COLO829 (cell line): ENCODE data around the gene ENPP1.

Experiments
- DNase-seq: peaks from one replicate; pipeline ENCODE4 v3.0.0; 2012; ENCODE audit warnings: low spot score

Gene ENPP1

DNA sequence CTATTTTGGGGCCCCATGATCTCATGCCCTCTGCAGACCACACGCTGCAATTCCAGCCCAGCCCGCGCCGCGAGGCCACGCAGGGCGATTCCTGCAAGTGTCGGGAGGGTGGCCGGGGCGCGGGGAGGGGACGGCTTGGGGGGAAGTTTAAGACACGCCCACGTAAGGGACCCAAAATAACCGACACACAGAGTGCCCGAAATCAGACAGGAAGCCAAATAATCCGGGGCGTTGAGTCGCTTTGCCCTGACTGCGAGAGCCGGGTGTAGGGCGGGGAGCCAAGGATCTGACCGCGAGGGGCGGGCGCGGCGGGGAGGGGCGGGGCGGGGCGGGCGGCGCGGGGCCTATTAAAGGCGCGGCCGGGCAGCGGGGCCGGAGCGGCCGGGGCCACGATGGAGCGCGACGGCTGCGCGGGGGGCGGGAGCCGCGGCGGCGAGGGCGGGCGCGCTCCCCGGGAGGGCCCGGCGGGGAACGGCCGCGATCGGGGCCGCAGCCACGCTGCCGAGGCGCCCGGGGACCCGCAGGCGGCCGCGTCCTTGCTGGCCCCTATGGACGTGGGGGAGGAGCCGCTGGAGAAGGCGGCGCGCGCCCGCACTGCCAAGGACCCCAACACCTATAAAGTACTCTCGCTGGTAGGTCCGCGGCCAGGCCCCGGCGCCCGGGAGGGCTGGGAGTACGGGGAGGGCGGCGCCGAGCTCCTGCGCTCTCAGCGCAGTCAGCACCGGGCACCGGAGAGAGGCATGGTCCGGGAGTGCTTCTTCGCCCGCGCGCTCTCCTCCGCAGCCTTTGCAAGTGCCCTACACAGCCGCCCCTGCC is at the start of gene ENPP1:
TSS of gene ENPP1 (plus strand) at position 377 of the 816 bp plus-strand sequence. CDS start at position 393, 16 bp downstream.
- DNase-seq: peak; percentile 38

DNA sequence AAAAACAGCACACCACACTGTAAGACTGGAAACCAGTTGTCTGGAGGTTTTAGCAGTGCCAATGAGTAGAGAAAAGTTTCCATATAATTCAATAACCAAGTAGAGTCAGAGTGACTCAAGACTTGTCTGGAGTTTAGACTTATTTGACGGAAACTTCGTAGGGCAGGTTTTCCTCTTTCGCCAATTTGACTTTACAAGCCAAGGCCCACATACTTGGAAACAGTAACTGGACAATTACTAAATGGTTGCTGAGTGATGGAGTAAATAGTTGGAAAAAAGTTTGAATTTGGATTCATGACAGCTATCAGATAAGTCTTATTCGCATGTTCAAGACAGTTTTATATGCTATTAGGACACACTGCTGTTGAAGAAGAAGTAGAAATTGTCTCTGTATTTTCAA is 48.9 kb upstream of the ENPP1 start:
- DNase-seq: no peak

GRCh38 chr6:131761060-131761761 is 46.6 kb upstream of the ENPP1 start:
- no peak for DNase-seq

GRCh38 chr6:131761762-131762067 is 46.1 kb upstream of the ENPP1 start:
- no peak for DNase-seq

GRCh38 chr6:131762984-131763383 is 44.8 kb upstream of the ENPP1 start:
- DNase-seq: no peak

DNA sequence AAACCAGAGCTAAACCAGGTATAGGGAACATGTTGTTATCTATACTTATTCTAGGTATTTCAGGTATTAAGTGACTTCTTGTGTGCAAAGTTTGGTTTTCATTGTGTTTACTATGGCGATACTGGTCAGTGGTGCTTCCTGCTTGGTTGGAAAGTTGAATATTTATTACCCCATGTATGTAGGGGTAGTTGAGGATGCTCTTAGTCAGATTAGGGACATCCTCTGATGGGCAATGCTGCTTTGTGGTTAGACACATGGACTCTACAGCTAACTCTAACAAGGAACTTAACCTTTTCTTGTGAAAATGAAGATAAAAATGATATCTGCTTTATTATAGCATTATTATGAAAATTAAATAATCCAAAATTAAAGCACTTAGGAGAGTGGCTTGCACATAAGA is 44.1 kb upstream of the ENPP1 start:
- DNase-seq: no peak

DNA sequence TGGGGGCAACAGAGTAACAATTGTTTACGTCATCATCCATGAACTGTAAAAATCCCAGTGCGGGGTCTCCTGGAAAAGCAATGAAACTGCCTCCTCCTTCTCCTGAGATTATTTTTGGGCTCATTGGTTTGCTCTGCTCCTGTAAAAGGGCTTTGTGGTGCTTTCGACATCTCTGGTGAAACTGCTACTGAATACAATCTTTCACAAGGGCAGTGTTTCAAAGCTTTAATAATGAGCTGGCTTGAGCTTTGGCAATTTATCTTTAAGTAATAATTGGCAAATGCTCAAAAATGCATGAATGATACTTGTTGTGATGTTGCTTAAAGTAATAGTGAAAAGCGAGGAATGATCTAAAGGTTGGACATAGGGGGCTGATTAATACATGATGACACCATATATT is 43.5 kb upstream of the ENPP1 start:
- peak; percentile 37 for DNase-seq

DNA sequence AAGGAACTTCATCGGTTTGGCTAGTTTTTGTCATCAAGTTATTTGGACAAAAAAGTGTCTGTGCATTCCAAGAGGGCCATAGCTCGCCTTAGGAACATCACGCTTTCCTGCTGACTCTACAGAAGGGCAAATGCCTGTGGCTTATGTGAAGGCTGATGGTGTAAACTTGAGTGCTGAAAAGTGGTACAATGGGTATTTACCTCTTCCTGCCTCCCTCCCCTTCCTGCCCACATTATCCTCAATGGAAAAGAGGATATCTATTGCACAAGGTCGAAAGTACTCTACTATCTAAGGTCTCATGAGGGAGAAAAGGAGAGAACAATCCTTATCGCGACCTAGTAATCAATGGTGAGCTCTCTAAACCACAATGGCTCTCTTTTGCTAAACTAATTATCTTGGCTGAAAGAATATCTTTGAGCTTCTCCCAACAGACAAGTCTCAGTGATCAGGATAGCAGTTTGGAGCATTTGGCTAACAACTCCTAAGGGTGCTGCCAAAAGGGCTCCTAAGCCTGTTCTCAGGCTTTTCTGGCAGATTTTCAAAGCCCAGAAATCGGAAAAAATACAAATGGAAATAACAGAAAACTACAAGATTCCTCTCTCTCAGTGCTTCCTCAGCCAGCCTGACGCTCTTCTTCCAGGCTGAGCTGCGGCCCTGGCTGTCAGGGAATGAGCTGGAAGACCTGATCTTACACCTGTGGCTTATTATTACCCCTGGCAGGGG is 42.6 kb upstream of the ENPP1 start:
- peak; percentile 78 for DNase-seq

- no peak for DNase-seq
Observed at GRCh38 chr6:131765804-131766135, 42.0 kb upstream of the ENPP1 start.

DNA sequence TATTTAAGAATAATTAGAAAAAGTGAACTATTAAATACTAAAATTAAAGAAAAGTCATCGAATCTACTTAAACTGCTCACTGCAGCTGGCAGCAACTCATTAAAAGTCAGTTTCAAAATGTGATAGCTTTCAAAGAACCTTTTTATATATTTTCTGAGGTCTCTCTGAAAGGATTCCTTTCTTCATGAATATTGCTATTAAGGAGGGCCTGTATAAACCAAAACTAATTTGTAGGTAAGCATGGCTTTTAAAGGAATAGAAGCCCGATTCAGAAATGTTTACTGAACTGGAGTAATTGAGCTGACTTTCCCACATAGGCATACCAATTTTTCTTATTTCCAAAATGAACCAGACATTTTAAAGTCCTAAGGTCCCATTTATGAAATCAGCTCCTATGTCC is 41.2 kb upstream of the ENPP1 start:
- peak; percentile 83 for DNase-seq

- no peak for DNase-seq
Observed at GRCh38 chr6:131768964-131769363, 38.9 kb upstream of the ENPP1 start.

DNA sequence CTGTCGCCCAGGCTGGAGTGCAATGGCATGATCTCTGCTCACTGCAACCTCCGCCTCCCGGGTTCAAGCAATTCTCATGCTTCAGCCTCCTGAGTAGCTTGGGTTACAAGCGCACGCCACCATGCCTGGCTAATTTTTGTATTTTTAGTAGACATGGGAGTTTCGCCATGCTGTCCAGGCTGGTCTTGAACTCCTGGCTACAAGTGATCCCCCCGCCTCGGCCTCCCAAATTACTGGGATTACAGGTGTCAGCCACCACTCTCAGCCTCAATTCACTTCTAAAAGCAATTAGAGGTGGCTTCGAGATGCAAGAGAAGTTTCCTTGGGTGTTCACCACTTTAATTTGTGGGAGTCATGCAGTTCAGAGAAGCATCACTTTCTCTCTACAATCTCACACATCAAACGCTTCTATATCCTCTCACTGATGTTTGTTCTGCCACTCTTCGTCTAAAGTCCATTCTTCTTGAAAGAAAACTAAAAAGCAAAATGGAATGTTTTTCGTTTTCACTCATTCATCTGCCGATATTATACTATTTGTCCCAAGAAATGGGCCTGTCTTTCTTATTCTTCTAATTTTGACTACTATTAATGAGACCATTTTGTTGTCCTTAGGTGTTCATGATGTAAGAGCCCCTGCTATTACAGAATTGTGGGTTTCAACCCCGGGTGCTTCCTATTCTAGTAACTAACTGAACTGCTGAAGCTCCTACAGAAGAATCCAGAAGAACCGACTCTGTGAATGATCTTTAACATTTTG is 38.3 kb upstream of the ENPP1 start:
- DNase-seq: no peak

DNA sequence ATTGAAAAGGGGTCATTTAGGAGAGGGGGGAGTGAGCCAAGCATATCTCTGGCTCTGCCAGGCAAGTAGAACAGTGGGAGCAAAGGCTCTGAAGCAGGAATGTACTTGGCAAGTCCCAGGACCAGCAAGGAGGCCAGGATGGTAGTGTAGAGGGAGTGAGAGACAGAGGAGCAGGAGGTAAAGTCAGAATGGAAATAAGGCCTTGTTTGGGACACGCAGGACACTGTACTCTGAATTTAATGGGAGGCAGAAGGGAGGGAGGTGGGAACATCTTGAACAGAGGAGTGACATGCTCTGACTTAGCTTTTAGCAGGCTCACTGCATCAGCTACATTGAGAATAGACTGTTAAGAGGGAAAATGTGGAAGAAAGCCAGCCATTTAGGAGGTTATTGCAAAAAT is 37.0 kb upstream of the ENPP1 start:
- DNase-seq: no peak

- DNase-seq: no peak
Observed at GRCh38 chr6:131773284-131773950, 34.4 kb upstream of the ENPP1 start.

- no peak for DNase-seq
Observed at GRCh38 chr6:131775886-131776285, 31.9 kb upstream of the ENPP1 start.

DNA sequence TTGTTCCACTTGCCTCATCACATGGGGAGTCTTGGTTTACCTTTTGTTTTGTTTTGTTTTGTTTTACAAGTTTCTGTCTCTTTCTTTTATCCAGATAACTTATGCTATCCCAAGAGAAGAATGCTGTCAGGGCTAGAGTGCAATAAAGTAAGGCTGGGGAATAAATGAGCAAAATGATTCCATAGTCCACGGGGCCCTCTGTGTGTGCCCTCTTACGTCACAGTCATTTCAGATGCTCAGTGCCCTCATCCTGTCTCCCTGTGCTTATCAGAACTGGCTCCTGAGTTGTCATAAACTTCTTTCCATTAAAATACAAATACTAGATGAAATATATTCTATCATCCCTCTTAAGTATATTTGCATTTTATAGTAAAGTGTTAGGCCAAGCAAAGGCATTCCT is 30.8 kb upstream of the ENPP1 start:
- no peak for DNase-seq

DNA sequence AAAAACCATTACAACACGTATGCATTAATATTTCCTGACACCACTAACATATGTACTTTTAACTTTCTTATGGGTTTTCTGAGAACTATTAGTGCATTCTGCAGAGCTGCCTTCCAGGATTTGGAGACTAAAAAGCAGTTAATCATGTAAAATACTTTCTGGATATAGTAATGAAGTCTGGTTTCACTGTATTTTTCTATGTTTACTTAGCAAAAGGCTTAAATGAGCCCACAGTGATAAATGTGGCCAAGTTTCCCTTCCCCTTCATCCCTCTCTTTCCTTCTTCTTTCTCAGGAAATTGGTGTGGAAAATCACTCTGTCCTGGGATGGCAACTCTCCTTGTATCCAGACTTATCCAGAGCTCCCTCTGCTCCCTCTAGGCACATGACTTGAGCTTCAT is 29.7 kb upstream of the ENPP1 start:
- DNase-seq: no peak

DNA sequence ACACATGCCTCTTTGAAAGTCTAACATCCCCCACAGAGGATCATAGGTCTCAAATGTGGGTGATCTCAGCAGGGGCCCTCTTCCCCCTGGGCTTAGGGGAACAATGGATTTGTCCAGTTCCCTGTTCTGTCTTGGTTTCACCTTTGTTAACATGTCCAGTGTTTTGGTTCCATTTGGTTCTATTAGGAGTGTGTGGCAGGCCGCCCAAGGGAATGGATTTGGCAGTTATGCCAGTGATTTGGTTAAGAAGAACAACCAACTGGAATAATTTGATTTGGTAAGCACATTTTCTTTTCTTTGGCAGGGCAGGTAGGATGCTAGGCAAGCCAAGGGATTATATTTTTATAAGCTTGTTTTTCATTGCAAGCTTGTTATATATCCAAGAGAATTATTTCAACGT is 28.5 kb upstream of the ENPP1 start:
- DNase-seq: no peak

DNA sequence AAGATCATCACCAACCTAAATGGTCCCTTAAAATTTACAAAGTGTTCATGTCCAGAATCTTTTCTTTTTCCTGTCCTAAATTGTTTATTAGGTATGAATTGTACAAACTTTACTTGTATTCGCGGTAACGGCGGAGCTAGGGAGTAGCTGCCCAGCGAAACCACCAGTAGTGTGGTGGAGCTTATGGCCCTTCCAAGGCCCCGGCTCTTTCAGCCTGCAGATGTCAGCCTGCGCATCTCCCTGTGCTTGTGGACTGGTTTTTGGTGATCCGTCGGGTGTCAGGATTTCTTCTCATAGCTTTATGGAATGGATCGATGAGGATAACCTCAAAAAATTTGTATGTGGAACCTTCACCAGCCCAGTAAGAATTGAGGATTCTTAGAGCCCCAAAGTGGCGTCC is 27.2 kb upstream of the ENPP1 start:
- no peak for DNase-seq

DNA sequence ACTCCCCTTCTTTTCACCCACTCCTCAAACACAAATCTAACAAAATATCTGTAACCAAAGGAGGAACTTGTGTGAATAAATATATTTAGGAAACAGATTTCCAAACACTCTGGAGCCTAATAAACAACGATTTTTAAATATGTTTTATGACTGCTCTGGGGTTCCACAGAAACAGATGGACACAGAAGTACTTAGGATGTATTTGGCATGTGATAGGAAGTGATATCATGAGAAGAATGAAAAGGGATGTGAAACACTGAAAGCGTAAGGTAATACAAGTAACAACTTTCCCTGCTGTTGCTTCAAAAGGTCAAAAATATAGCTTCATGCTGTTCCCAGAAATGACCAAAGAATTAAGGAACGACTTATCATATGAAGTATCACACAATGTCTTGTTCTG is 26.1 kb upstream of the ENPP1 start:
- no peak for DNase-seq

- no peak for DNase-seq
Observed at GRCh38 chr6:131782764-131783163, 25.1 kb upstream of the ENPP1 start.

GRCh38 chr6:131784561-131784960 is 23.3 kb upstream of the ENPP1 start:
- DNase-seq: no peak
